C4-2B (cell line): ENCODE data around the gene KCP.

ENCODE experiments used
- H3K27ac ChIP-seq: fragments of 450-650 bp; 2 replicates; pipeline ENCODE4 v1.5.1; 2017
- ZFX ChIP-seq: fragments of 450-650 bp; IDR thresholded peaks from 2 replicates; pipeline ENCODE4 v1.6.1; 2017
- TF ChIP-seq, protein P1 (sequence below): fragments of 450-650 bp; conservative IDR thresholded peaks from 2 replicates; pipeline ENCODE4 v1.5.1; 2017; ENCODE audit warnings: mild to moderate bottlenecking

The KCP gene

DNA sequence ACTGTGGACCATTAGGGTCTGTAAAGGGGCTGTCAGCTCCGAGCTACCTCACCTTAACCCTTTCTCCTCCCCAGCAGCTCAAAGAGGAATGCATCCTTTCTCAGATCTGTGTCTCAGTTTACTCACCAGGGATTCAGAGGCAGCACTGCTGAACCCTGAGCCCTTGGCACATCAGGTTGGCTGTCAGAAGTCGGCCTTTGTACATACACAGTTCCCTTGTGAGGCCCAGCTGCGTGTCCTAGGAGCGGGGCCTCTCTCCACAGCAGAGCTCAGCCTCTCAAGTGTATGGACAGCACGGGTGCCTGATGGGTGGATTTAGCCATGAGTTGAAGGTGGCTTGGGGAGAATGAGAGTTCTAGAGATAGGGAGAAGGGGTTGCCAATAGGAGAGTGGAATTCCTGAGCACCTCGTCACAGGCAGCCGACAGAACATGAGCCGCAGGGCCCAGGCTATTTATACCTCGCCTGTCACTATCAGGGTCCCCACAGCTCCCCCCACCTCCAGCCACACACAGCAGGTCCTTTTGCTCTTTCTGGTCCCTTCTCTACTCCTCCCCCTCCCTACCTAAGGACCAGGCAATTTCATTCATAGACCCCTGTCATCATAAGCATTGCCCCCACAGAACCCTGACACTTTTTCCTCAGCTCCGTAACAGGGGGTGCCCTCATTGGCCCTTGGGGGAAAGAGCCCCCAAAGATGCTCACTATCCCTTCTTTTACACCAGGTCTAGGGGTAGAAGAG is 82.4 kb downstream of the KCP start:
- no peak for TF ChIP-seq ZFX
- TF ChIP-seq, protein P1, sequence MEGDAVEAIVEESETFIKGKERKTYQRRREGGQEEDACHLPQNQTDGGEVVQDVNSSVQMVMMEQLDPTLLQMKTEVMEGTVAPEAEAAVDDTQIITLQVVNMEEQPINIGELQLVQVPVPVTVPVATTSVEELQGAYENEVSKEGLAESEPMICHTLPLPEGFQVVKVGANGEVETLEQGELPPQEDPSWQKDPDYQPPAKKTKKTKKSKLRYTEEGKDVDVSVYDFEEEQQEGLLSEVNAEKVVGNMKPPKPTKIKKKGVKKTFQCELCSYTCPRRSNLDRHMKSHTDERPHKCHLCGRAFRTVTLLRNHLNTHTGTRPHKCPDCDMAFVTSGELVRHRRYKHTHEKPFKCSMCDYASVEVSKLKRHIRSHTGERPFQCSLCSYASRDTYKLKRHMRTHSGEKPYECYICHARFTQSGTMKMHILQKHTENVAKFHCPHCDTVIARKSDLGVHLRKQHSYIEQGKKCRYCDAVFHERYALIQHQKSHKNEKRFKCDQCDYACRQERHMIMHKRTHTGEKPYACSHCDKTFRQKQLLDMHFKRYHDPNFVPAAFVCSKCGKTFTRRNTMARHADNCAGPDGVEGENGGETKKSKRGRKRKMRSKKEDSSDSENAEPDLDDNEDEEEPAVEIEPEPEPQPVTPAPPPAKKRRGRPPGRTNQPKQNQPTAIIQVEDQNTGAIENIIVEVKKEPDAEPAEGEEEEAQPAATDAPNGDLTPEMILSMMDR = no peak
- H3K27ac ChIP-seq = no peak overlapping the region

DNA sequence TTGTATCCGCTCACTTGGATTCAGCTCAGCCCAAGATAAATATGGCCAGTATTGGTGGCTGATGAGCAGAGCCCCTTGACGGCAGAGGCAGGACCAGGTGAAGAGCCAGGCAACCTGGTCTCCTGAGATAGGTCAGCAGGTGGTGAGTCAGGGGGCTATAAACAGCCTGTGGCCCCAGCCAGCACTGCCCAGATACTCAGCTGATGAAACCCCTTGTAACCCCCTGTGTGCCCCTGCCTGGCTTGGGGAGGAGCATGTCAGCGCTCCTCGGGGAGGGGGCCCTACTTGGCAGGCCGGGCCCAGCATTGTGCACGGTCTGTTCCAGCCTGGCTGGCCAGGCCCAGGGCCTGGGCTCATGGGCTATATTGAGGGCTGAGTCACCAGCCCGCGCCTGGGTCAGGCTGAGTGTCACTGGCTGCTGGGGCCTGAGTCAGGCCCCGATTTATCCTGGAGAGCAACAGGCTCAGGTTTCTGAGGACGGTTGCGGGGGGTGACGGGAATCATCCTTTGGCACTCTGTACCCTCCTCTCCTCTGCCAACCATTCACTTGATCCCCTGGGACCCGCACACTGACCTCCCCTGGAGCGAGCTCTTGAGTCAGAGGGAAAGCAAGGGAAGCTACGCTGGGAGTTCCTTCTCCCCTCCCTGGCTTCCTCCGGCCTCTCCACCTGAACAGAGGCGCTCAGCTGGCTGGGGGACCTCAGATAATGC is 83.1 kb downstream of the KCP start:
- peak overlapping the region; percentile 35 for H3K27ac ChIP-seq
- no peak for TF ChIP-seq ZFX
- TF ChIP-seq, protein P1 = no peak

DNA sequence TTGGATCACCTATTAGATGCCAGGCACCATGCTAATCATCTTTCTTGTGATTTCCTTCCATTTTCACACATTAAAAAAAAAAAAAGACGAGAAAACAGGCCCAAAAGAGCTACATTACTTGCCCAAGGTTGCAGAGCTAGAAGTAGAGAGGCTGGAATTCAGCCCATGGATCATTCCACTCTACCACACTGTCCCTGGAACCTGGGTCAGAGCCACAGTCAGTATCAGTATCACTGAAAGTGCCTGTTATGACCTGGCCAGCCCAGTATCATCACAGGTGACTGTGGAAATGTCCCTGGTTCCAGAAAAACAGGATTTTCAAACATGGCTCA is 83.6 kb downstream of the KCP start:
- TF ChIP-seq, protein P1 = no peak
- no peak for TF ChIP-seq ZFX
- H3K27ac ChIP-seq = peak overlapping the region; percentile 35
